Frontal cortex (tissue), 4 donors: ENCODE measurements around the gene TMEM87B. TPM values are rescaled to one million over a fixed set of nuclear protein-coding genes. Genes with fewer than 3 reads are reported as not detected.

Experiments used
- DNase-seq, 2 donors: peaks; one replicate each; pipeline ENCODE4 v3.0.0; 2012; ENCODE audit warnings: low spot score in 2 of 2
- FAIRE-seq: peaks from 2 replicates; lab custom pipeline; 2012; peaks lifted over from hg19 to GRCh38; lab: Jason Lieb, UNC
- total RNA-seq: library from RNA; depleted of rRNA; stranded (reverse); fragments of >200 nt; gene quantifications from one replicate; pipeline ENCODE4 v1.2.3, GENCODE V29; 2014
- donor health status: control.
- donor health status: control.
- donor health status: control.

TMEM87B gene
- total RNA-seq, 1 donor from 2014 or later: 12.6 TPM

GRCh38 chr2:112143150-112143549 lies 88.1 kb downstream of the TMEM87B start:
- no peak for FAIRE-seq
- DNase-seq: peak in 1 of 2 donors; percentile 1

- DNase-seq (no peak), FAIRE-seq (no peak)
Measured at GRCh38 chr2:112144966-112145365, 89.9 kb downstream of the TMEM87B start.

- no peak for FAIRE-seq
Measured at GRCh38 chr2:112147382-112148168, 92.5 kb downstream of the TMEM87B start.

GRCh38 chr2:112148477-112148876 lies 93.4 kb downstream of the TMEM87B start:
- FAIRE-seq: no peak

More at GRCh38 chr2:112147382-112148168, 92.5 kb downstream of the TMEM87B start:
- no peak for DNase-seq

DNA sequence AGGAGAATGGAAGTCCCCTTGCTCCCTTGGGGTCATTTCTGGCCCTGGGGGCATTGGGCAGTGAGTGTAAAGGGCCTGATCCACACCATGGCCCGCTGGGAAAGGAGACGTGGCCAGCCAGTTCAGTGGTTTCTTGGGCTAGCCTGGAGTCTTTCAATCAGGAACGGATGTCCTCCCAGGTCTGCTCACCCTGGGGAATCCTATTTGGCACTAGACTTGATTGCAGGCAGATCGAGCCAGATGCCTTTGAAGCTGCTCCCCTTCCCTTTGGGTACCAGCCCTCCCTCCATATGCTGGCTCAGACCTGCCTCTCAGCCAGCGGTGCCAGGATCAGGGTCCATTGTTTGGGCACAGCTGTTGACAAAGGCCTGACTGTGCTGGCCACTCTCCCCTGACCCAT lies 94.1 kb downstream of the TMEM87B start:
- FAIRE-seq: no peak
- no peak for DNase-seq

More at GRCh38 chr2:112148477-112148876, 93.4 kb downstream of the TMEM87B start:
- no peak for DNase-seq

DNA sequence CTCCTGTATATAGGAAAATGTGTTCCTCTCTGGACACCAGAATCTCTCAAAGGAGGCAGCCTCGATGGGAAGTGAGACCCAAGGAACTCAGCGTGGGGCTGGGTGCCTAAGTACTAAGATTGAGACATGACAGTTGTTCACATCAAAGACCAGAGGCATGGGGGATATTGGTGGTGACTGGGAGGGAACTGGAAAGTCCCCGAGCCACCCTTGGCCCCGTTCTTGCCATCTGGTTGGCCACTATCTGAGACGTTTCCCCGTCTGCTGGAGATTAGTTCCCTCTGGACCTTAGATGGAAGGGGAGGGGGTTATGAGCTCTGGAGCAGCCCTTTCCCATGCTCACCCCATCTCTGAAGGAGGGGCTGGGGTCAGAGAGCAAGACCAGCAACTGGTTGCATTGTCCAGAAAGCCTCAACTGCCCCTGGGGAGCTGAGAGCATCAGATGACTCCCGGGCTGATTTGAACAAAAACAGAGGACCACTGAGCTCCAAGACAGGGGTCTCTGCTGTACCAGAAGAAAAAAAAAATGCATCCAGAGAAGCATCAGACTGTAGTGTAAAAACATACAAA lies 94.9 kb downstream of the TMEM87B start:
- FAIRE-seq: no peak
- no peak for DNase-seq

DNA sequence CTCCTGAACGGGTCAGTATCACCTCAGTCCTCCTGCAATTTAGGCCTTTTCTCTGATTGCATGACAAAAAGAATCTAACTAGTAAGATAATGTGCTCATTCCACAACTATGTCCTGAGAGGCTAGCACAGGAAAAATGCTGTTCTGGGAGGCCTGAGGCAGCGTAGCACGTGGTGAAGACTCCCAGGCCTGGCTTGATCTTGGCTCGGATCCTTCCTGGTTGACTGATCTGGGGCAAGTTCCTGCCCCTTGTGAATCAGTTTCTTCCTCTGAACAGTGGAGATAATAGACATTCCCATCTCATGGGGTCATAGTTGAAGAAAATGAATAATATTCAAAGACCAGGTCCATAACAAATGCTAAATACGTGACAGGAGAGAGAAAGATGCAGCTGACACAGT lies 95.4 kb downstream of the TMEM87B start:
- DNase-seq: no peak
- FAIRE-seq: no peak

DNA sequence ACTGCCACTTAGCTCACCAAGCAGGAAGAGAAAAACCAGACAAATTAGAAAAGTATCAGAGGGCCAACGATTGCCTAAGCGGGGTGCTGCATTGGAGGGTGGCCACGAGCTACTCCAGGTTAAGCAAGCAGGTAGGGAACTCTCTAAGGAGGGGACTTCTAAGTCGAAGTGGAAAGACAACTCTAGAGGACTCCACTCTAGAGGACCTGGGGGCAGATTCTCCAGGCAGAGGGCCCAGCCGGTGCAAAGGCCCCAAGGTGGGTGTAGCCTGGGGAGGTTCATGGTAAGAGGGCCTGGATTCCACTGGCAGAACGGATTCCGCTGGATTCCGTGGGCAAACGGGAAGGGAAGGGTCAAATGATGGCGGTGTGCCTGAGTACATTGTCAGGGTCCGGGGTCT lies 95.8 kb downstream of the TMEM87B start:
- FAIRE-seq (no peak), DNase-seq (no peak)

- DNase-seq: no peak
- FAIRE-seq: no peak
Measured at GRCh38 chr2:112151271-112151670, 96.2 kb downstream of the TMEM87B start.

GRCh38 chr2:112151701-112152440 lies 96.8 kb downstream of the TMEM87B start:
- DNase-seq: no peak
- FAIRE-seq: no peak

DNA sequence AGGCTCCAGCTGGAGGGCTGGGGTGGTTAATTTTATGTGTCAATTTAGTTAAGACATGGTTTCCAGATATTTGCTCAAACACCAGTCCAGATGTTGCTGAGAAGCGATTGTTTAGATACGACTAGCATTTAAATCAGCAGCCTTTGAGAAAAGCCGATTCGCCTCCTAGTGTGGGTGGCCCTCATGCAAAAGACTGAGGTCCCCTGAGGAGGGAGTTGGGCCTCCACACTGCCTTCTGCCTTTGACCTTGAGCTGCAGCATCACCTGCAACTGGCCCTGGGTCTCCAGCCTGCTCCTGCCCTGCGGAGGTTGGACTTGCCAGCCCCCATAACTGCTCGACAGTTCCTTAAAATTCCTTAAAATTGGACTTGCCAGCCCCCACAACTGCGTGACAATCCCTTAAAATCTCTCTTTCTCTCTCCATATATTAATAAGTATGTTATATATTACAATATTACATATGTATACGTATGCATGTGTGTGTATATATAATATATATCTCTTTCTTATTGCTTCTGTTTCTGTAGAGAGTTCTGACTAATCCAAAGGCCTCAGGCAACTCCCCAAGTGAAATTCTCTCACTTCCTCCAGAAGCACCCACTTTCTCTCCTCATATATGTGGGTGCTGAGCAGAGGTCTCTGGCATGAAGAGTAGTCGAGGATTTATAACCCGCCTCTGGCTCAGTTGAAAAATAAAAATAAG lies 97.6 kb downstream of the TMEM87B start:
- DNase-seq (no peak), FAIRE-seq (no peak)

GRCh38 chr2:112153179-112153490 lies 98.1 kb downstream of the TMEM87B start:
- no peak for FAIRE-seq
- no peak for DNase-seq

GRCh38 chr2:112153501-112153900 lies 98.4 kb downstream of the TMEM87B start:
- no peak for FAIRE-seq
- DNase-seq: no peak

- no peak for DNase-seq
- FAIRE-seq: no peak
Measured at GRCh38 chr2:112154246-112155117, 99.4 kb downstream of the TMEM87B start.

- no peak for DNase-seq
Measured at GRCh38 chr2:112155331-112156151, 100.5 kb downstream of the TMEM87B start.

GRCh38 chr2:112156152-112156986 lies 101.3 kb downstream of the TMEM87B start:
- DNase-seq (no peak), FAIRE-seq (no peak)

More at GRCh38 chr2:112155331-112156151, 100.5 kb downstream of the TMEM87B start:
- FAIRE-seq: no peak

DNA sequence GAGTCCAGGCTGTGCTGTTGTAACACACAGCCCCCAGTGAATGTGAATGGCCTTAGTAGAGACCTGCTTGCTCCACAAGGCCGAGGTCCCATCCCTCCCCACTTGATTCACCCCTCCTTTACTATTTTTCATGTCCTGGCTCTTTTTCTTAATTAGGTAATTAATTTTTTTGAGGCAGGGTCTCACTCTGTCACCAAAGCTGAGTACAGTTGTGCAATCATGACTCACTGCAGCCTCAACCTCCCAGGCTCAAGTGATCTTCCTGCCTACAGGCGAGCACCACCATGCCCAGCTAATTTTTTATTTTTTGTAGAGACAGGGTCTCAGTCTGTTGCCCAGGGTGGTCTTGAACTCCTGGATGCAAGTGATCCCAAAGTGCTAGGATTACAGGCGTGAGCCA lies 102.4 kb downstream of the TMEM87B start:
- DNase-seq (no peak), FAIRE-seq (no peak)

DNA sequence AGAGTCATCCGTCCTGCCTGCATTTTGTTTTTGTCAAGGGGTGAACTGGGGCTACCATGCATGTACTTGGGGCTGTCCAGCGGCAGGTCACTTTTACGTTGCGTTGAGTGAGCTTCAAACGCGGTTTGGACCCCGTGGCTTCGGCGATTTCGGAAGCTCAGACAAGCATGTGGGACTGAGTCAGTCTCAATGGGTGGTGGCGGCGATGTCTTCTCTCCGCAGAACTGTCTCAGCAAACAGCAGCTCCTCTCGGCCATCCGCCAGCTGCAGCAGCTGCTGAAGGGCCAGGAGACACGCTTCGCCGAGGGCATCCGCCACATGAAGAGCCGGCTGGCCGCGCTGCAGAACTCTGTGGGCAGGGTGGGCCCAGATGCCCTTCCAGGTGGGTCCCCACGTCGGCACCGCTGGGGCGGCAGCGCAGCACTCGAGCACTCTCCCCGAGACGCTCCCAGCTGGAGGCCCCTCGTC lies 104.4 kb downstream of the TMEM87B start:
- FAIRE-seq: no peak

More for the DNA sequence above, 104.4 kb downstream of the TMEM87B start:
- DNase-seq: no peak
